Brain microvascular endothelial cell (primary cell): Measurements from ENCODE around the gene SERTAD4.

Experiments
- DNase-seq: peaks from one replicate; pipeline ENCODE4 v3.0.0-alpha.2; 2020
- H3K27ac ChIP-seq: fragments of 250-450 bp; sonication (Bioruptor Pico); 2 replicates; pipeline ENCODE4 v1.5.1; 2020; ENCODE audit warnings: mild to moderate bottlenecking, moderate library complexity
- H3K27me3 ChIP-seq: fragments of 250-450 bp; sonication (Bioruptor Pico); replicated peaks from 2 replicates; pipeline ENCODE4 v1.5.1; 2020; ENCODE audit warnings: mild to moderate bottlenecking
- H3K36me3 ChIP-seq: fragments of 250-450 bp; sonication (Bioruptor Pico); replicated peaks from 2 replicates; pipeline ENCODE4 v1.5.1; 2020; ENCODE audit warnings: mild to moderate bottlenecking
- H3K4me3 ChIP-seq: 2 replicates; pipeline ENCODE4 v1.5.1; 2011; ENCODE audit warnings: low read depth, mild to moderate bottlenecking, control low read depth, low read length, moderate library complexity
- in situ Hi-C: cut with HindIII; loops from 2 replicates; pipeline ENCODE4 v1.10.0; 2017; ENCODE audit warnings: low sequenced_read_pairs, low pct_ligation_motif_present
- TF ChIP-seq, protein P1 (sequence below): IDR thresholded peaks from 2 replicates; pipeline ENCODE4 v1.5.1; 2011; ENCODE audit warnings: low read depth, mild to moderate bottlenecking, moderate library complexity, low read length, control low read depth, inconsistent platforms; ENCODE audit errors: missing control alignments

Gene SERTAD4

DNA sequence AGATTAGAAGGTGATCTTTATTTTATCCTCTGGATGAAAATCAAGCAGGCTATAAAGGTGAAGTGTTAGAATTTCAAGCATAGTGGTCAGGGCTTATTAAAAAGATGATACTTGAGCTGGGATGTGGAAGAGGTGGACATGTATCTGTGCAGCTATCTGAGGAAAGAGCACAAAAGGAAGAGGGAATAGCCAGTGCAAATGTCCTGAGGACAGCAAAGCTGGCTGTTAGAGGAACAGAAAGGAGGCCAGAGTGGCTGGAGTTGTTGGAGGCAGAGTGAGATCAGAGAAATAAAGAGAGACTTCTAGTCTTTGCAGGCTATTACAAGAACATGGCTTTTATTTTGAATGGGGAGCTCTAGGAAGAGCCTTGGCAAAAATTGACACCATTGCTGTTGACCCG, 4.4 kb upstream of the SERTAD4 start:
- Histone ChIP-seq H3K27ac (no peak overlapping the region), H3K36me3 (no peaks in the 10 kb centered on the region), H3K27me3 (no peaks in the 10 kb centered on the region), H3K4me3 (no peak overlapping the region)
- TF ChIP-seq, protein P1, sequence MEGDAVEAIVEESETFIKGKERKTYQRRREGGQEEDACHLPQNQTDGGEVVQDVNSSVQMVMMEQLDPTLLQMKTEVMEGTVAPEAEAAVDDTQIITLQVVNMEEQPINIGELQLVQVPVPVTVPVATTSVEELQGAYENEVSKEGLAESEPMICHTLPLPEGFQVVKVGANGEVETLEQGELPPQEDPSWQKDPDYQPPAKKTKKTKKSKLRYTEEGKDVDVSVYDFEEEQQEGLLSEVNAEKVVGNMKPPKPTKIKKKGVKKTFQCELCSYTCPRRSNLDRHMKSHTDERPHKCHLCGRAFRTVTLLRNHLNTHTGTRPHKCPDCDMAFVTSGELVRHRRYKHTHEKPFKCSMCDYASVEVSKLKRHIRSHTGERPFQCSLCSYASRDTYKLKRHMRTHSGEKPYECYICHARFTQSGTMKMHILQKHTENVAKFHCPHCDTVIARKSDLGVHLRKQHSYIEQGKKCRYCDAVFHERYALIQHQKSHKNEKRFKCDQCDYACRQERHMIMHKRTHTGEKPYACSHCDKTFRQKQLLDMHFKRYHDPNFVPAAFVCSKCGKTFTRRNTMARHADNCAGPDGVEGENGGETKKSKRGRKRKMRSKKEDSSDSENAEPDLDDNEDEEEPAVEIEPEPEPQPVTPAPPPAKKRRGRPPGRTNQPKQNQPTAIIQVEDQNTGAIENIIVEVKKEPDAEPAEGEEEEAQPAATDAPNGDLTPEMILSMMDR, result no peak
- DNase-seq, result no peak
- in situ Hi-C loops, result no loop called here

DNA sequence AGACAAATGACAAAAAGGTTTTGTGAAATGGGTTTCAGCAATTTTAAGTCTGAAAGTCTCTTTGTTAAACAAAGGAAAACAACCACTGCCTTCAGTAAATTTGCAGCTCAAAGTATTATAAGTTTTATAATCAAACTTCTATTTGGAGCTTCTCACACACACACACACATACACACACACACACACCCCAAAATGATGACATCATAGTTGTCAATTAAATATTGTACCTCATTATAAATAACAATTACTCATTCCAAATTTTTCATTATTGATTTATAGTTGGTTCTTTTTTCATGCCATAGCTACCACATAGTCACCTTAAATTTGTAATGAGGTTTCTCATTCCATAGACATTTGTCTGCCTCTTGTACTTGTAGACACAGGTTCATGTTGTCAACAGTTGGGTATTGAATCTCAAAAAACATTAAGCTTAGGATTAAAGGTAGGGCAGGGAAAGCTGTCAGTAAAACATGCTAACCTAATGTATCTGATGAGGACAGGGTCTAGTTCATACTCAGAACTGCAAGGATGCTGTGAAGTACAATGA, 2.4 kb upstream of the SERTAD4 start:
- H3K27me3 ChIP-seq, result no peaks in the 10 kb centered on the region
- DNase-seq, result no peak
- H3K36me3 ChIP-seq, result no peaks in the 10 kb centered on the region
- no peak overlapping the region for H3K4me3 ChIP-seq
- H3K27ac ChIP-seq, result no peak overlapping the region
- TF ChIP-seq, protein P1, result no peak
- in situ Hi-C loops, result no loop called here

DNA sequence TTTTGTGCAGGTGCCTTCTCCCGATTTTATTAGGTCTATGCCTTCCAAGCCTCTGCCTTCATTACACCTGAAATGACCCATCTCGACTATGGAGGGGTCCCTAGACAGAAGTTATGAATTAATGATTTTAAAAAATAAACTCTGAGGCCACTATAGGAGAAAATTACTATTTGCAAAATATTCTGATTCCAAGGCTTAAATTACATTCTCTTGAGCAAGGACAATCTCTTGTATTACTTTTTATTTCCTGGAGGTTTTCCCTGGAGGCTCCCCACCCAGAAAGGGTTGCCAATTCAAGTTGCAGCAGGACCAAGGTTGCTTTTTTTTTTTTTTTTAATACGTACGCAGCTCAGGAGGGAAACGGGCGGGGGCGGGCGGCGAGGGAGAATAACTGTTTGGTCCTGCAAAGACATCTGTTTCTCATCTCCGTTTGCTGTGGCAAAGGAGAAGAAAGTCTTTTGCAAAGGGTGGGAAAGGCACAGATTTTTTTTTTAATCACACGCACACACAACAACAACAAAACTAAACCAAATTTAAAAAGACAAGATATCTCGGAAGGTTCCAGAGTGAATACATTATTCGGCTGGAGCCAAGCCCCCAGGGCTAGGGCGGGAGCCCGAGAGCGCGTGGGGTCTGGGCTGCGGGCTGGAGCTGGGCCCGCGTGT, 618 bp upstream of the SERTAD4 start:
- H3K4me3 ChIP-seq, result peak overlapping the region; percentile 74
- in situ Hi-C loops, result no loop called here
- H3K27me3 ChIP-seq, result no peaks in the 10 kb centered on the region
- DNase-seq, result no peak
- TF ChIP-seq, protein P1, result no peak
- H3K27ac ChIP-seq, result no peak overlapping the region
- H3K36me3 ChIP-seq, result no peaks in the 10 kb centered on the region

DNA sequence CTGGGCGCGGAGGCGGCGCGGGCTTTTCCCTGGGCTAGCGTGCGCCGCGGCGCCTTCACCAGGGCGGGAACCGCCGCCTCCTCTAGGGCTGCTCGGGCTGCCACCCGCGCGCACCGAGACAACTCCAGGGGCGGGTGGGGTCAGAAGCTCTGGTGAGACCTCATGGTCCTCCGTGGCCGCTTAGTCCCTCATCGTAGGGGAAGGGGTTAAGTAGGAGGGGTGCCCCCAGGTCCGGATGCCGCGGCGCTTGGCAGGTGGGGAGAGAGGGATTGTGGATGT, 559 bp downstream of the SERTAD4 start:
- Histone ChIP-seq H3K27me3 (no peaks in the 10 kb centered on the region), H3K4me3 (peak overlapping the region; percentile 74), H3K27ac (no peak overlapping the region), H3K36me3 (no peaks in the 10 kb centered on the region)
- TF ChIP-seq, protein P1, result no peak
- DNase-seq, result no peak
- in situ Hi-C loops, result no loop called here

DNA sequence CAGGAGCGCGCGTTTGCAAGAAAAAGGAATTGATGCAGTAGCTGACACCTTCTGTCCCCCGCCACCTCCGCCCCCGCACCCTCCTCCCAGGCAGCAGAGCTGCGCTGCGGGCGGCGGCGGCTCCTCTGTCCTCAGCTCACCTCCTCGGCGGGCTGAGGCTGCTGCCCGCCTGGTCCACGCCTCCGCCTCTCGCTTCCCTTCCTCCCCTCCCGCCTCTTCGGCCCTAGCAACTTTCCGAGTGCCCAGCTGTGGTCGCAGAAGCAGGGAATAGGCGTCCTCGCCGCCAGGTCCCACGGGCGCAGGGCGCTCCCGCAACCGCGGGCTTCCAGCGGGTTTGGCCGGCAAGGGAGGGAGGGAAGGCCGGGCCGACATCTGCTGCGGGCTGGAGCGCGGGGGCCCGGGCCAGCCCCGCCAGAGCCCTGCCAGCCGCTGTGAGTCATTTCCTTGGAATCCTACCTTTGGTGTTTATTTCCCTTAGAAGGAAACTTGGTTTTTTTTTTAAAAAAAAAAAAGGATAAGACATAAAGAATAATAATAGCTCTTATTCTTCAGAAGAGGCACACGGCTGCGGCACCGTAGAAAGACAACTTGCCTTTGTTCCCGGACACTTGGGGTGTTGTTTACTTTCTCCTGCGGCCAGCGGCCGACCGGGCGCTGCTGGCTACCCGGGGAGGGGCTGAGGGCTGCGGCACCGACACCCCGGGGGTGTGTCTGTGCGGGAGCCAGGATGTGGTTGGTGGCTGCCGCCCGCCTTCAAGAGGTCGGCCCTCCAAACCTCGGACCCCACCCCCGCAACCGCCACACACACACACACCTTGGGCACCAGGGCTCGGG, 1.1 kb downstream of the SERTAD4 start:
- Histone ChIP-seq H3K4me3 (peak overlapping the region; percentile 74), H3K27me3 (no peaks in the 10 kb centered on the region), H3K27ac (no peak overlapping the region), H3K36me3 (no peaks in the 10 kb centered on the region)
- TF ChIP-seq, protein P1, result no peak
- in situ Hi-C loops, result no loop called here
- DNase-seq, result peak; percentile 14
